ENCODE results near the gene DDX1.
"Not testable (repeated sequence)": the region's sequence is repeated elsewhere in the genome, so short reads cannot be mapped to it uniquely, and the experiment has no call there.

DDX1 gene

DNA sequence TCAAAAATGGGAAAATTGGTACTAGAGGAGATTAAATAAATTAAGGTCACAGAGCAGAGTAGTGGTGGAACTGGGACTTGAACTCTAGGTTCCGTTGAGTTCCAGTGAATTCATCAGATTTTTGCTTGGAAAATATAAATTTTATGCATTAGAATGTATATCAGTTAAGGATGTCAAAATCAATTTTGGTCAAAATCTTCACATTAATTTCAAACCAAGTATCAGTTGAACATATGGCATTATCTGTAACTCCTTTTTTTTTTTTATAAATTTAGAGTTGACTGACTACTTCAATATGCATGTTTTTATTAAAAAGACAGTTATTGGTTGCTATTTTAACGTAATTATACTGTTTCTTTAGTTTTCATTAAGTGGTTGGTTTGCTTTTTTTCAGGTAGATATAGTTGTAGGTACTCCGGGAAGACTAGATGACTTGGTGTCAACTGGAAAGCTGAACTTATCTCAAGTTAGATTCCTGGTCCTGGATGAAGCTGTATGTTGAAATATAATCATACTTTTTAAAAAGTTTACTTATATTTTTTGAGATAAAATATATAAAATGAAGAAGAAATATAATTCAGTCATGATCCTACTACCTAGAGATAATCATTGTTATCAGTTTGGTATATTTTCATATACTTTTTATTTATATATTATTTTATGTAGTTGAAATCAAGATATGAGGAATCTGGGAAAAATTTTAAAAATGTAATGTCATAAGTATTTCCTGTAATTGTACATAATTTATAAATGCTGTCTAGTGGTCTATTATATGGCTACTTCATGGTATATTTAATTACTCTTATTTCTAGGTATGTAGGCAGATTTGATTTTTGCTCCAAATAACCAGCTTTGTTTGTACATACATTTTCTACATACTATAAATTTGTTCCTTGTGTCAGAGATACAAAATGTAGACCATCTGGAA is 25.4 kb downstream of the DDX1 start:
- DNase-seq = no peak

DNA sequence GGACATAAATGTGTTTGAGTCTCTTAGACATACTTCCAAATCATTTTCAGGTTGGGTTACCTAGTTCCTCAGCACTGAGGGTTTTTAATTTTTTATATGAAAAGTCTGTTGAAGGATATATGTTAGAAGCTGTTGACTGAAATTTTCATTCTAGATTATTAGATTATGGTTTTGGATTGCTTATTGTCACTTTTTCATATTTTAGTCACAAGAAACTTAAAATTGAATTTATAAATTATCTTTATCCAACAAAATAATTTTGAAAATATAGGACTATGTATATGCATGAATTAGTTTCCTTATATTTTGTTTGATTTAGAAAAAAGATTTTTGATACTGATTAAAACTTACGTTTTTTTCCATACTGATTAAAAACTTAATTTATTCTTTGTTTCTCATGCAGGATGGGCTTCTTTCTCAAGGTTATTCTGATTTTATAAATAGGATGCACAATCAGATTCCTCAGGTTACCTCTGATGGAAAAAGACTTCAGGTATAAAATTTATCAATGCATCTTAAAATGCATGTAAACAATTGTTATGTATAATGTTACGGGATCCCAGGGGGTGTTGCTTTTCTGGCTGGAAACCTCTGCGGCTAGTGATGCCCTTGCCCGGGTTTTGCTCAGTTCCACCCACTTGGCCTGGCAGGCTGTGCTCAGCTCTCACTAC is 26.2 kb downstream of the DDX1 start:
- DNase-seq = no peak

DNA sequence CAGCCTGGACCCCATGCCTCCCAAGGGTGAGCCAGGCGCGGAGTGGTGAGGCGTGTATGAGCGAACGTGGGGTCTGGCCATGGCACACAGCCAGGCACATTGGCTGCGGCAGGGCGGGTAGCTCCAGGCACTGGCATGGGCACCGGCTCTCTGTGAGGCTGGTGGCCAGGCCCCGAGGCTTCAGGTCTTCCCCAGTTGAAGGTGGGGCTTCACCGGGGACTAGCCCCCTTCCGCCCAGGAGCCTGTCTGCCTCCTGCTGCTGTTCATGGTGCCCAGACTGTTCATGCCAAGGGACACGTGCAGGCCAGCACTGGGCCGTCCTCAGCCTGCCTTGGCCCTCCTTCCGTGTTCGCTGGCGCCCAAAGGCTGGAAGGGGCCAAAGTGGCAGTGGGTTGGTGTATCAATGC is 26.8 kb downstream of the DDX1 start:
- DNase-seq = no peak

DNA sequence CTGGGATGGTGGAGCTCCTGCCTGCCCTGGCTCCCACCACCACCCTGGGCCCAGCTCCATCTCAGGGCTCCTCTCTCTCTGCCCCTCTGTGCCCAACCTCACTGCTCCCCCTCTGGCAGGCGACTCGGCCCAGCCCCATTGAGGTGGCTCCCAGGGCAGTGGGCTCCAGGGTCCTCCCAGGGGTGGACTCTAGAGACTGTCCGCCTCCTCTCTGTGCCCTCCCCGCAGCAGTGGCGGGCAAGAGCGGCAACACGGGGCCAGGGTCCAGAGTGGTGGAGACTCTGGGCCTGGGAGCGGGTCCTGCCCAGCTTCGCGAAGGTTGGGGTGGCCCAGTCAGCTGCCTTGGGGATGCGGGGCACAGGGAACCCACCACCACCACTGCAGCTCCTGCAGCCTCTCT is 27.4 kb downstream of the DDX1 start:
- no peak for DNase-seq

DNA sequence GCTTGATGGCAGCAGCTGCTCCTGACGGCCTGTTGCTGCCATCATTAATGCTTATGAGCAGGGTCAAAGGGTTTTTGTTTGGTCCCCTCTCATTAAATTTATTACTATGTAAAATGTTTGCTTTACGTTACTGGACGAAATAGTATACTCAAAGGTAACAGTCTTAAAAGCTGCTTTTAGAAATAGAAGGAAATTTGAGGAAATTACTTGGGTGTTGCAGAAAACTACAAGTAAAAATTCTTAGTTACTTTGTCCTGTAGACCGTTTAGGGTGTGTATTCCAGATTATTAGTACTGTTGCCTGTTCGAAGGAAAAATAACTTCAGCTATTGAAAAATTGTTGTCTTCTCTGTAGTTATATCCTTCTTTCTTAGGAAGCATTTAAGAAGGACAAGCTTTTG is 27.8 kb downstream of the DDX1 start:
- DNase-seq = no peak

DNA sequence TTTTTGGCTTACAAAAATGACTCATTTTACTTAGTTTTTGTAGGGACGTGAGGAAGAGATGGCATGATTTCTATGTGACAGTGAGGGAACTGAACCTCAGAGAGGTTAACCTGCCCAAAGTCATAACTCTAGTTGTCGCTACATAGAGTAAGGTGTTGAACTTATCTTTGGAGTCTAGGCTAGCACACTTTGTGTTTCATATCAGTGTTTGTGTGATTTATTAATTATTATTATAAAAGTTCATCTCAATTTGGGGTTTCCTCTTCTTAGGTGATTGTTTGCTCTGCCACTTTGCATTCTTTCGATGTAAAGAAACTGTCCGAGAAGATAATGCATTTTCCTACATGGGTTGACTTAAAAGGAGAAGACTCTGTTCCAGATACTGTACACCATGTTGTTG is 28.3 kb downstream of the DDX1 start:
- DNase-seq = no peak

DNA sequence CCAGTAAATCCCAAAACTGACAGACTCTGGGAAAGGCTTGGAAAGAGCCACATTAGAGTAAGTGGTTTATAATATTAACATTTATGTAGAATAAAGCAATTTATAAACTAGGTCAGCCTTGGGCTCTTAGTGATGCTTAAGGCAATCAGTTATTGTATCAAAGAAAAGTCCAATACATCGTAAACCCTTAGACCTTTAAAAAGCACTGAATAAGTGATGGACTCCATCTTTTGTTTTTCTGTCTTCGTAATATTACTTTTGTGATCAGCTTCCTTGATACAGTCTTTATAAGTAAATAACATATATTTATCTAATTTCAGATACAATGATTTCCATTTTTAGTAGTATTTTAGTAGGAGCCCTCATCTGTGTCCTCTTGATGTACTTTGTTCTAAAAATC is 28.7 kb downstream of the DDX1 start:
- no peak for DNase-seq

DNA sequence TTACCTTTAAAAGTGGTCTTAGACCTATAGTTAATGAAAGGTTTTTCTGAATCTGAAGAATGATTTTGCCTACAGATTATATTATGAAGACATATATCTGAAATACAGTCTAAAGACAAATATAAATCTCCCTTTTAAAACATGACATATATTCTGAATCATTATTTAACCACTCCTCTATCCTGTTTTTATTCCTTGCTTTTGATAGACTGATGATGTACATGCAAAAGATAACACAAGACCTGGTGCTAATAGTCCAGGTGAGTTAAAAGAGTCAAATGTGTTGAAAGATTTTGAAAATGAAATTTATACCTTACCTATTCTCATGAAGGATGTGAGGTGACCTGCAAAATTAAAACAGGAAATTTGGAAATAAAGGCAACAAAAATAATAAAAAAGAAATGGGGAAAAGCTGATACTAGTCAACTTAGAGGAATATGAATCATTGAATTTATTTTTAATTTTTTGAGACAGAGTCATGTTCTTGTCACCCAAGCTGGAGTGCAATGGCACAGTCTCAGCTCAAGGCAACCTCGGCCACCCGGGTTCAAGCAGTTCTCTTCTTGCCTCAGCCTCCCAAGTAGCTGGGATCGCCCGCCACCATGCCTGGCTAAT is 29.3 kb downstream of the DDX1 start:
- no peak for DNase-seq

DNA sequence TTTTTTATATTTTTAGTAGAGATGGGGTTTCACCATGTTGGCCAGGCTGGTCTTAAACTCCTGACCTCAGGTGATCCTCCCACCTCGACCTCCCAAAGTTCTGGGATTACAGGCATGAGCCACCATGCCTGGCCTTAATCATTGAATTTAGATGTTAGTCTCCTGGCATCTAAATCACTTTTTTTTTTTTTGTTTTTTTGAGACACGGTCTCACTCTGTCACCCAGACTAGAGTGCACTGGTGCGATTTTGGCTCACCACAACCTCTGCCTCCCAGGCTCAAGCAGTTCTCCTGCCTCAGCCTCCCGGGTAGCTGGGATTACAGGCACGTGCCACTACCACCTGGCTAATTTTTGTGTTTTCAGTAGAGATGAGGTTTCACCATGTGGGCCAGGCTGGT is 29.8 kb downstream of the DDX1 start:
- DNase-seq = not testable (repeated sequence)

DNA sequence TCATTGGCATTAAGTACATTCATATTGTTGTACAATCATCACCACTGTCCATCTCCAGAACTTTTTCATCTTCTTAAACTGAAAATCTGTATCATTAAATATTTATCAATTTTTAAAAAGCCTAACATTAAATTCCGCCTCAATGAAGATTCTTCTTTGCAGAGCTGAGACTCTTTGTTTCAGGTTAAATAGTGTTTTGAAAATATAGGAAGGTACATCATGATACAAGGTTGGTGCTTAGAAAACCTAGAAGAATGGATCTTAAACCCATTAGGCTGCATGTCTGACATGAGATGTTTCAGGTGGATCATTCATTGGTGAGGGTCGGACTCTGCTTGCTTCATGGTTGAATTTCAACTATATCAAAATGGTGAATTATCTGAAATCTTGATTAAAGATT is 30.5 kb downstream of the DDX1 start:
- DNase-seq = no peak

DNA sequence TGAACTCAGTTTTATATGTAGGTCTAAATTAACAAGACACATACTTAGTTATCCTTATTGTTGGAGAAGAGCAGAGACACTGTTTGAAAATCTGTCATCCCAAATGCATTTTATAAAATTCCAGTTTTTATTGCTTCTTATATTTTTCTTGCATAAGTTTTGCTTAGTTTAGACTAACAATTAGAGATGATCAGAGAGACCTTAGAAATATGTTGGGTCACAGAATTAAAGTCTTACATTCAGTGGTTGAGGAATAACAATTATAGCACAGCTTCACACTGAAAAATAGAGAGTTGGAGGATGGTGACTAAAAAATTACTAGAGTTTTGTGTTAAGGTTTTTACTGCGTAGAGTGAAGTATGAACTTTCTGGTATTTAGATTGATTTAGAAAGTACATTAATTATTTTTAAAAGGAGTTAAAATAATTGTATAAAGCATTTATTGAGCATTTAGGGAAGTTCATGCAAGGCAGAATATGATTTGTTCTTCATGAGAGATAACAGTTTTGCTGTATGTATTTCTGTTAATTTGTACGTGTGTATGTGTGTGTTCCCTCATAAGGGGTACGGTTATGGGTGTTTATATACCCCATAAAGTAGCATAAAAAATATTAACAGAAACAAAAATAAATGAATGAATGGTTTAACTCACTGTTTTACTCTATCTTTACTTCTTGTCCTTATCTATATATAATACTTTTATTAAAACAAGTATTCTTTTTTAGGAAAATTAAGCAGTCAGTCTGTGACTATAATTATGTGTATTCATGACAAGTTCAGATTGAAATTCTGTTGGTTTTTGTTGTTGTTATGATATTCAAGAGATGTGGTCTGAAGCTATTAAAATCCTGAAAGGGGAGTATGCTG is 31.2 kb downstream of the DDX1 start:
- no peak for DNase-seq

DNA sequence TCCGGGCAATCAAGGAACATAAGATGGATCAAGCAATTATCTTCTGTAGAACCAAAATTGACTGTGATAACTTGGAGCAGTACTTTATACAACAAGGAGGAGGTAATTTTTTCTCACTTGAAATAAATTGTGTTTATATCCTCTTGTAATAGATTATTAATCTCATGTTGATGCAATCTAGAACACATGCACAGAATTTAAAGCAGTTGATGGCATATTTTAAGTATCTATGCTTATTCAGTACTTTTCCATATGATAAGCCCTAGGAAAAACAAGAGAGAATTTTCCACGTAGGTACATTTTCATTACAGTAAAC is 31.8 kb downstream of the DDX1 start:
- DNase-seq = no peak

DNA sequence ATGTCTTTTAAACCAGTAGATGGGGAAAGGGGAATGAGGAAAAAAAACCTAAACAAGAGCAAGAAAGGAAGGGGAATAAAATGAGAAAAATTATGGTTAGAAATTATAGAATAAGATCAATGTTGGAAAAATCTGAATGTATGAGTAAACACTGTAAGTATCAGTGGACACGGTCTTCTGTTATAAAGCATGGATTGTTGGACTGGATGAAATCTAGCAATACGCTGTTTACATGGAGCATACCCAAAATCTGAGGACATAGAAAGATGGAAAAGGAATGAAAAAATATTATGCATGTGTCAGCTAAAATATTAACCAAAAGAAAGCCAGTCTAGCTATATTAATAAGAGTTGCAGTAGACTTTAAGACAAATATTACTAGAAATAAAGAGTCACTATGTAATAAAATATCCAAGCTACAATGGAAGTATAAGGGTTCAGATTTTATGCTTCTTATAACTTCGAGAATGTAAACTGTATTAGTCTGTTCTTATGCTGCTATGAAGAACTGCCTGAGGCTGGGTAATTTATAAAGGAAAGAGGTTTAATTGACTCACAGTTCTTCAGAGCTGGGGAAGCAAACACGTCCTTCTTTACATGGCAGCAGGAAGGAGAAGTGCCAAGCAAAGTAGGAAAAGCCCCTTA is 32.4 kb downstream of the DDX1 start:
- DNase-seq = no peak

DNA sequence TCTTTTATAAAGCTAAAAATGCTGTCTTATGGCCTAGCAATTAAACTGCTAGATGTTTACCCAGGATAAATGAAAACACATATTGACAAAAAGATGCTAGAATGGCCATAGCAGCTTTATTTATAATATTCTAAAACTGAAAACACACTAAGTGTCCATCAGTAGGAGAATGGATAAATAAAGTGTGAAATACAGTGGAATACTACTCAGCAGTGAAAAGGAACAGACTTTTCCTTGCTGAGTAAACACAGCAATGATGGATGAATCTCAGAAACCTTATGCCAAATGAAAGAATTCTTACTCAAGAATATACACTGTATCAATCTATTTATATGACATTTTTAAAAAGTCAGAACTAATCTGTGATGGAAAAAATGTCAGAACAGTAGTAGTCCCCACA is 33.2 kb downstream of the DDX1 start:
- no peak for DNase-seq

DNA sequence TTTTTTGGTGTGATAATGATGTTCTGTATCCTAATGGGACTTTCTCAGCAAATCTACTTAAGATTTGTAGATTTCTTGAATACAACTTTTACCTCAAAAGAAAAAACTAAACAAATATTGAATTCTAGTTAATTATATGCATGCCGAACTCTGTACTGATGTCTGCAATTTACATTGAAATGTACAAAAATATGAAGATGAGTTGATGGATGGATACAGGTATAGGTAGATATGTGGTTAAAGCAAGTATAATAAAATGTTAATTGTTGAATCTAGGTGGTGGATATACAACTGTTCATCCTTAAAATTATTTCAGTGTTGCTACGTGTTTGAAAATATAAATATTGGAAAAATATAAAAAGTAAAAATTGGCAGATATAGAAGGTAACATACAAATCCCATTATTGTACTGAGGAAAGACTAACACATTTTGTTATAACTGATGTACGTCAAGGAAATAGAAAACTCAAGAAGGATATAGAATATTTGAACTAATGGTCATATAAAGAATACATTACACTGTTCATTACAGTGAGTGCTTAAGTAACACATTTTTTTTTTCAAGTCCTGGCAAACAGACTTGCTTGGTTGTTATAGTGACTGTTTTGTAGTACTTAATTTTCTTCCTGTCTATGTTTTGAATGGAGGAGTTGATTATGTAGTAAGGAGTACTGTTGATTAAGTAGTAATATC is 33.8 kb downstream of the DDX1 start:
- no peak for DNase-seq

DNA sequence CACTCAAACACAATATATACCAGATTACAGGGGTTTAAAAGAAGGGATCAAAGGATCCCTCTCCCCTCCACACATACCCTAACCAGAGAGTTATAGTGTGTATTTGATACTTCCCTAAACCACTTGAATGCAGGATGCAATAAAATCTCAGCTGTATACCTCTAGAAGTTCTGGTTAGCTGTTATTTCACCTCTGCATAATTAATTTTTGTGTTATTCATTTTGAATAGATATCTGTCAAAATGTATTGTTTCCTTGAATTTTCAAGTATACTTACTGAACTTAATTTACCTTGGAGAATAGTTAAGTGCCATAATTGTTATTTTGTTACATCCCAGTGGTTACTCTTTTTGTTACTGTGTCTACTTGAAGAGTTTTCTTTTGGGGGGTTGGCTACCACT is 34.5 kb downstream of the DDX1 start:
- no peak for DNase-seq

DNA sequence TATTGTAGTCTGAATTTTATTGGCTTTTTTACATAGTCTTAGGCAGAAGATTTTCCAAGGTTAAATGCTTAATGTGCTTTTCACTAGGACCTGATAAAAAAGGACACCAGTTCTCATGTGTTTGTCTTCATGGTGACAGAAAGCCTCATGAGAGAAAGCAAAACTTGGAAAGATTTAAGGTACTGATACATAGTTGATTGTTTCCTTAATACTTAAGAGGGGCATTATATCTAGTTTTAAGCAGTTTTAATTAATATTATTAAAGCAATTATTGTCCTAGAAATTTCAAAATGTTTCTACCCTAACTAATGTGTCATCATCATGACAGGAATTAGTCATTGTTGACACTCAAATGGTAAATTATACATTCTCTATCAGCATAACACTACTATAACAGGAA is 35.3 kb downstream of the DDX1 start:
- DNase-seq = no peak

DNA sequence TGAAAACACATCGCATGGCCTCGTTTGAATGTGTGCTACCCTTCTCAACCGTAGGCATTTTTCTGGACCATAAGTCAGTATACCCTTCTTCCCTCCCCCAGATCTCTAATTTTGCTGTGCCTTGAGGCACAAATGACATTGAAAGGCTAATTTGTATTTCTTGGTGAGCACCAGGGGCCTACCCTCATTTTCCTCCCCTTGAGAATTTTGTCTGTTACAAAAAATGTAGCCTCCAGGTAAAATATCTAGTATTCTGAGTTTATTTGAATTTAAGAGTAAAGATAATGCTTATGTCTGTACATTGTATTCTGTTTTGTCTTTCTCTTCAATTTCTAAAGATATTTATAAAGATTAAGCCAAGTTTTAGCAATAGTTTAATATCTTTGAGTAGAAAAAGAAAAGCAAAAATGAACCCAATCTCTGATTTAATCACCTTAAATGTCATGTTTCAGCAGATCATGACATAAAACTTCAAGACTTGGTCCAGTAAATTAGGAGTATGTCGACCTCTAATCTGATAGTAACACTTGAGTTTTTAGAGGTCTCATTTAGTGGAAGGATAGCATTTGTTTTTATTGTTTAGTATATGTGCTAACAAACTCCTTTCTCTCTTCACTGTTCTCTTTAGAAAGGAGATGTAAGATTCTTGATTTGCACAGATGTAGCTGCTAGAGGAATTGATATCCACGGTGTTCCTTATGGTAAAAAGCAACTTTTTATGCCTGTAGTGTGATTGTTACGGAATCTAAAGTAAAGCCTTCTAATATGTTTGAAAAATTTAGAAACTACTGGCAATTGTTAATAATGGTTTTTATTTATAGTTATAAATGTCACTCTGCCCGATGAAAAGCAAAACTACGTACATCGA is 36.4 kb downstream of the DDX1 start:
- DNase-seq = no peak

DNA sequence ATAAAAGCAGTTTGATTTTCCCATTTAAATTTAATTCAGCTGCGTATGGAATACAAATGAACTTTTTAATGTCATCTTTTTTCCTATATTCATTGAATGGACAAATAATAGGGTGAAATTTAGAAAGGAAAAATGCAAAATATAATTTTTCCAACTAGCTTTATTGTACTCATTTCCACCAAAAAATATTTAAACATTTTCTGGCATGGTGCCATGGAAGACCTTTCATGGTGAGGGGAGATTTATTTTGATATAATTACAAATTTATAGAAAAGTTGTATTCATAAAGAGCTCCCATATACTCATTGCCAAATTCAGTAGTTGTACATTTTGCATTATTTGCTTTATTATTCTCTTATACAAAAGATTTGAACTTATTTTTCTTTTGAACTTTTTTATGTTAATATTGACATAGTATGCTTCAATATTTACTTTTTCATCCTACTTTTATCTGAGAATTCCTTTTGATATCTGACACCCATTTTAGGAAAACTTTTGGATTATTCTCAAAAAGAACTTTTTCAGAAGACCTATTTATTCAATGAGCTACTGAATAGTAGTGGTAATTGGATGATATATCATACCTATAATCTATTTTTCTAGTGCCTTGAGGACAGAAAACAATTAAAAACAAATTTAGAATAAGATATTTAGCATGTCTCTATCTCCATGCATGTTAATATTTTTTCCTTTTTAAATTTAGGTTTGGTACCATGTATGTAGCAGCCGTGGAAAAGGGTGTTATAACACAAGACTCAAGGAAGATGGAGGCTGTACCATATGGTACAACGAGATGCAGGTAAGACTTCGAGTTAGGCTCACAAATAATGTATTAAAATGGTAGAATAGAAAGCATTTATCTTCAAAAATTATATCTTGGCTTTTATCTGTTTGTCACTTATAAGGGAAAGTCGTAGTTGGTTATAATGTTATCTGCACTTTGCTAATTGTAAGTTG is 37.5 kb downstream of the DDX1 start:
- DNase-seq = no peak
